NK-92 treated with Interleukin-12 subunit alpha and Interleukin-12 subunit beta, amount 100 ng/mL, for 24 hours (cell line): ENCODE measurements around the gene IL17RB.

Experiments used
- DNase-seq: peaks from one replicate; lab custom pipeline; 2025; lab: John Stamatoyannopoulos, UW

Gene IL17RB

DNA sequence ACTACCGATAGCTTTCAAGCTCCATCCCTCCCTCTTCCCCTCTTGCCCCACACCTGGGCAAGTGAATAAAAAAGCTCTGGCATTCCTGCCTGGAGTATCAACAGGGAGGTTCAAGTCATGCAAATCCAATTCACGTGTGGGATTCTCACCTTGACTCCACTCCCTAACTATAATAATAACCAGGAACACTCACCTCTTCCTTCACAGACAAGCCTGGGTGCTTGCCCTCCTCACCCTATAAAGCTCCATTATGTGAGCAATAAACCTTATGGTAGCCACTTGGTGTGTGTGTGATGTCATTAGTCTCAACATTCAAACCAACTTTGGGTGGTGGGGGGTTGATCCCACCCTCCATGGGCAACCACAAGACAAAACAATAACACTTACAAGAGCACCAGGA is 16.8 kb upstream of the IL17RB start:
- no peak for DNase-seq

DNA sequence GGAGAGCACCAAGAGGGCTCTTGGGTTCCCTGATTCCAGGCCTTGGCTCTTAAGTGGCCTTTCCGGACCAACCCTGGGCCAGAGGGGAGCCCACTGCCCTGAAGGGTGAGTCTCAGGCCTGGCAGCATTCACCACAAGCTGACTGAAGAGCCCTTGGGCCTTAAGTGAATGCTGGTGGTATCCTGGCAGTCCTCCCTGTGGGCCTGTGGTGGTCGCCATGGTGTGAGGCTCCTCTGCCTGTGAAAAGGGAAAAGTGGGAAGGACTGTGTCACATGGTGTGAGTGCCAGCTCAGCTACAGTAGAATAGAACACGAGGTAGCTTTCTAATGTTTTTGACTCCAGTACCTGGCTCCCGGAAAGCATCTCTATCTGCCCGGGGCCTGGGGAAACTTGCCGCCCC is 15.4 kb upstream of the IL17RB start:
- DNase-seq: no peak

DNA sequence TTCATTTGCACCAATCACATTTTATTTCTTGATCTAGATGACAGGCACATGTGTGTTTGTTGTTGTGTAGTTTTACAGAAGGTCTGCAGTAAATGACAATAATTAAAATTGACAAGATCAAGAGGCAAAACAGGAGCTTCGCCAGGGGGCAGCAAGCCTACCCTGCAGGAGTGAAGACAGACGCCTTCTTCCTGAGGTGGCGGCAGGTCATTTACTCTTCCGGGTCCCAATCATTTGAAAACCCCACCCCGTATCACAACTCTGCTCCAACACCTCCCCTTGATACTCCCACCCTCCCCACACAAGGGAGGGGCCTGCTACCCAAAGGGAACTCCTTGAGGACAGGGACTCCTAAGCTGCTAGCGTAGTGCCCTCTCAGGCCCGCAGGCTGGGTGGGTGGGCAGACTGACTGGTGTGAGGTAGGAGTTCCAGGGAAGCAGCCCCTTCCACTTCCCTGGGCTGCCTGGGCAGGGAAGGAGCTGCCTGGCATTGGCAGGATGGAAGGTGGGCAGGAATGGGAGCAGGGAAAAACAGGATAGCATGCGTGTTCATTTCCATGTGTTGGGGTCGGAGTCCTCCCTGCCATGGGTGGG is 13.2 kb upstream of the IL17RB start:
- no peak for DNase-seq

DNA sequence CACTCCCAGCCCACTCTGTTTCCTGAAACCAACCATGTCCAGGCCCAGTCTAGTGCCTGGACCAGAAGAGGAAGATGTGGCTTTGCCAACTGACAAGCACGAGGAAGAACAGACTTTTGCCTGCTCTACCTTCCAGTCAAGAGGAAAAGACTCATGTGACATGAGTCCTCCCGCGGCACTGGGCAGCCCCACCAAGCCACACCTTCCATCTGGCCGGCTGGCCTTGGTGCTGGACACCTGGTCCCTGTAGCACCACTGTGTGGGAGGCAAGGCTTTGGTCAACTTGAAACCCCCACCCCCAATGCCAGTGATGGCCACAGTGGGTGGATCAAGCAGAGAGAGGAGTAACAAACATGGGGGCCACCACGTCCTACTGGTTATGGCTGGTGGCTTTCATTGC is 12.7 kb upstream of the IL17RB start:
- DNase-seq: no peak

DNA sequence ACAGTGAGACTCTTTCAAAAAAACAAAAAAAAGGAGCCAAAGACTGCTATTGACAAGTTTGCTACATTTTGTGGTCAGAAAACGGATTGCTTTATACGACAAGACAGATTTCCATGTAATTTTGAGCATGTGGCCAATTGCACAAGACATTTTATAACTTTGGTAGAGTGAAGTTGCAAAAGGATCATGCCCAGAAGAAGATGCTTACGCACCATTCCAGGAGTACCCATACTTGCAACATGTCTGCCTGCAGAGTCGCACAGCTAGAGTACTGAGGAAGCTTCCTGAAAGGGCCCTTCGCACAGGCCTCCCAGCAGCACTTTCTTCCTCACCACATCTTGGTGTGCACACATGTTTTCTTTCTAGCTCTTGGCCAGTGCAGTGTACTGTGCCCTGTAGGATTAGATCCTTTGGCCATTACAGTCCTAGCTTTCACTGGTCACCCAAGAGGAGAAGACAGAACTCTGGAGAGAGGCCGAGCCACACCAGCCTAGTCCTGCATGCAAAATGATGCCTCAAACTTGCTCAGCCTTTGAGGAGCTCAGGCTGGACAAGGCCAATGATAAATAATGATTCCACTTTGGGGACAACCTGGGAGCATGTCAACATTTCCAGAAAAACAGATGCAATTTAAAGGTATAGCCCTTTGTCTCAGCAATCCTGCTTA is 11.8 kb upstream of the IL17RB start:
- no peak for DNase-seq

DNA sequence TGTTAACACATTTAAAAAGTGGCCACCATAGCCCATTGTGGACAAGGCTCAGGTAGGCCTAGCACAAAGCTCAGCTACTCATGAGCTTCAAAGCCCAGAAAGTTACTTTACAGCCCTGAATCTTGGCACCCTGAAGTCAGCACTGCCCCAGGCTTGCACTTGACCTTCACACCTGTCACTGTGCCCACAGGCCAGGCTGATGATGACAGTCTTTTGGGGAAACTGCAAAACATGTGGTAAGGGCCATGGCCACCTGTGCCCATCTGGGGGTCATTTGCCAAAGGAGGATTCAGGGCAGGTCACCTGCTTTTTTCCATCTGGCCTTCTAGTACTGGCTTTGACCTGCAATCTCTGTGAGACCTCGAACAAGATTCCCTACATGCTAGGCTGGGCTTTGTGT is 11.1 kb upstream of the IL17RB start:
- no peak for DNase-seq

DNA sequence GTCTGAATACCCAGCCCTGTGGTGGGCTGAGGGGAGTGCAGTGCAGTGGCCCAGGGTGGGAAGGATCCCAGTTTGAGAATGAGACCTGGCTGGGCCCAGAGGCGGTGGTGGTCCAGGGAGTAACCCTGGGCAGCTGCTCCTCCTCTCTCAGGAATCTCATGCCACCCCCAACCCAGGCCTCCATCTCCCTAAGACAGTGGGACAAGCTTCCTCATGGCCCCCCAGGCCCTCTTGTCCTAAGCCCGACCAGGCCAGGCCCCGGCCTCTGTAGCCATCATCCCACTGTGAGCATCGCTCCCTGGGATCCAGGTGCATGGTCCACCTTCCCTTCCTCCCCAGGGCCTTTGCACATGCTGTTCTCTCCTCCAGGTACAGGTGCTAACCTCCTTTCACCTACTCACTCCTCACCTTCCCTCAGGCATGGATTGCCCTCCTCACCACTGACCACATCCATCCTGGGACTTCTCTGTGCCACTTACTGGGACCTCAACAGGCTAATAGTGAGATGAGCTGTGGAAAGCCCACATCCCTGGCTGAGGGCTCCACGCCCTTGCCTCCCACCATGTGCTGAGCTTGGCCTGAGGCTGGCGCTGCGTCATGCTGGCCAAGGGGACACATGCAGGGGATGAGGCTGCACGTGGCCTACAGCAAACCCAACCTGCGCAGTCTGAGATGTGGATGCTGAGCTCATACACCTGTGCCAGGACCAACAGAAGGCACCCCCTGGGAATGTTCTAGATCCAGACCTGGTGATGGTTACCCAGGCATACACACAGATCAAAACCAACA is 10.1 kb upstream of the IL17RB start:
- no peak for DNase-seq

DNA sequence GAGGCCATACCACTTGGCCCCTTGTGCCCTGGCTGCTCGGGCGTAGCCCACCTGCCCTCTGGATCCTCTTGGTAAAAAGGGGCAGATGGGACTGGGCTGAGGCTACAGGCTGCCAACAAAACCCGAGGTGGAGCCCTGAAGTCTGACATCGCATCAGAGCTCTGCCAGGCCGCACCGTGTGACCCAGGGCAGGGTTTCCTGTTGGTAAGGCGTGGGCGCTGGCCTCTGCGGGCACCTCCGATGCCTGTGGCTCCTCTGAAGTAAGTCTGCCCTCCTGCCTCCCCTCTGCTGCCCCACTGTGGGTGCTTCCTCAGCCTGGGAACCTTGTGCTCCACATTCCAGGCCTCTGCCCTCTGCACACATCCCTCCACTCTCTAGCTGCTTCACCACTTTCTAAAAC is 9.0 kb upstream of the IL17RB start:
- DNase-seq: no peak

DNA sequence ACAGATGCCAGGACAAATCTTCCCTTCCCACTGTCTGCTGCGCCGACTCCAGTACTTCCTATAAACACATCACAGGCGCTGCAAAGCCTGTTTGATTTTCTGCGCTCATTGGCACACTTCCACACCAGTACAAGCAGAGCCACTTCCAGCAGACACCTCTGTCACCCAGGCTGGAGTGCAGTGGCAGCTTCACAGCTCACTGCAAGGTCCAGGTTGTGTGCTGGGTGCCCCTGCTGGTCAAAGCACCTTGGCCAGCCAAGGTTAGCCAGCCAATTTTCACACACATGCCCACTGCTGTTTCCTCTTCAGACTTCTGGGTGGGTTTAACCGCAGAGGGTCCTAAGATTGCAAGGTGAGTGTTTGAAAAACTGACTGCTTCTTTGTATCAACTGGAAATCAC is 5.1 kb upstream of the IL17RB start:
- no peak for DNase-seq

DNA sequence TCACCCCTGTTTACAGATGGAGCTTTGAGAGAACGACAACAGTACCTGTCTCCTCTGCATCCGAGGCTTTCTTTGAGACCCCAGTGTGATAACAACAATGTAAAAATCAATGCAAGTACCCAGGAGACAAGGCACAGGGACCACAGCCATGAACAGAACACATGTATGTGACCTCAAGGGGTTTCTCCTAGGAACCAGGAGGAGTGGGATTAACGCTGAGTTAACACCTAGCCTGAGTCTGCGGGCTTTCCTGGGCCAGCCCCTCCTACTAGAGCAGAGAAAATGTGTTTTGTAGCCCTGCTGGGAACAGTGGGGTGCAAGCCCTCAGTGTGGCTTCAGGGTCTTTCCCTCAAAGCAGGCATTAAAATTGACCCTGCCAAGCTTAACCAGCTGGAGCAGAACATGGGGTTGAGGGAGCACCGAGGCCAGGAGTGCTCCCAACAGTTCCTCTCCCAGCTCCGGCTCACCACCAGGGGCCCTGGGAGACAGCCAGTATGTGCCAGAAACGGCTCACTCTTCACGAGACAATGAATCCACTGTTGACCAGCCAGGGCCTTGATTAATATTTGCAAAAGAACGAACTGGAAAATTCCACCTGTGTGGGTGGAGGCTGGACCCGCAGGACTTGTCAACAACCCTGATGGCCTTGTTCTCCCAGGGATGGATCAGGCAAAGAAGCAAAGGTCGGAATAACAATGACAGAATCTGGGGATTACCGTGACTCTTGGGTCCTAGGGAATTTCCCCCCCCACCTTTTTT is 3.8 kb upstream of the IL17RB start:
- DNase-seq: no peak

DNA sequence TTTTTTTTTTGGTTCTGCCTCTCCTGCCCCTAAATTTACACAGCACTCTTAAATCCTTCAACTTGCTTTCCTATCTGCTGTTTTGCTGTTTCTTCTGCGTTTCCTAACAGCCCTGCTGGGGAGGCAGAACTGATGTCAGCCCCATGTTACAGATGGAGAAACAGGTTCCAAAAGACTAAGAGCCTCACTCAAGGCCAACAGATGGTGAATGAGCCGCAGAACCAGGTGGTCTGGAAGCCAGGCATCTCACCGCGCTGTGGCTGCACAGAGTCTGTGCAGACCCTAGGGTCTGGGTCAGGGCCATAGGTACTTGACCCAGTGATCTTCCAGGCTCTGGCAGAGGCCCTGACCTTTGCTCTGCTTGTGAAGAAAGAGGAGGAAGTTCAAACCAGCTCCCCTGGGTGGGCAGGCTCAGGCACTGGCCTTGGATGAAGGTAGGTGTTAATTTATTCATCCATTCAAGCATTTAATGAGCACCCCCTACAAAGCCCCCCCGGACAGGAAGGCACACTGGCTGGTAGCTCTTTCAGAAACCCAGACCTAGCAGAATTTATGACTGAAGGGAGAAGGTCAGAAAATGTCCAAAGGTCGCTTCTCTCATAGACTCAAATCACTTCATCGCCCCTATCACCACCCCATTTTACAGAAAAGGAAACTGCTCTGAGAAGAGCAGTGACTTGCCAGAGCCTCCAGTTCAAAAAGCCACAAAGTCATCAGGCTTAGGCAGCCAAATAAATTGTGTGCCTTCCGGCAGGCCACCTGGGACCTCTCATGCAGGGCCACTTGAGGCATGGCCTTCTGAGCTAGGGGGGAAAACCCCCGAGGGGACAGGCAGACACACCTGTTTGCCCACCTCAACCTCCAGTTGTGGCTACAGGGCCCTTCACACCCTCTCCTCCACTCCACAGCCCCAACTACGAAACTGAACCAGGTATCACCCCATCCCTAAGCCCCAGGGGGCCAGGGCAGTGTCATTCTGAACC is 2.9 kb upstream of the IL17RB start:
- no peak for DNase-seq

DNA sequence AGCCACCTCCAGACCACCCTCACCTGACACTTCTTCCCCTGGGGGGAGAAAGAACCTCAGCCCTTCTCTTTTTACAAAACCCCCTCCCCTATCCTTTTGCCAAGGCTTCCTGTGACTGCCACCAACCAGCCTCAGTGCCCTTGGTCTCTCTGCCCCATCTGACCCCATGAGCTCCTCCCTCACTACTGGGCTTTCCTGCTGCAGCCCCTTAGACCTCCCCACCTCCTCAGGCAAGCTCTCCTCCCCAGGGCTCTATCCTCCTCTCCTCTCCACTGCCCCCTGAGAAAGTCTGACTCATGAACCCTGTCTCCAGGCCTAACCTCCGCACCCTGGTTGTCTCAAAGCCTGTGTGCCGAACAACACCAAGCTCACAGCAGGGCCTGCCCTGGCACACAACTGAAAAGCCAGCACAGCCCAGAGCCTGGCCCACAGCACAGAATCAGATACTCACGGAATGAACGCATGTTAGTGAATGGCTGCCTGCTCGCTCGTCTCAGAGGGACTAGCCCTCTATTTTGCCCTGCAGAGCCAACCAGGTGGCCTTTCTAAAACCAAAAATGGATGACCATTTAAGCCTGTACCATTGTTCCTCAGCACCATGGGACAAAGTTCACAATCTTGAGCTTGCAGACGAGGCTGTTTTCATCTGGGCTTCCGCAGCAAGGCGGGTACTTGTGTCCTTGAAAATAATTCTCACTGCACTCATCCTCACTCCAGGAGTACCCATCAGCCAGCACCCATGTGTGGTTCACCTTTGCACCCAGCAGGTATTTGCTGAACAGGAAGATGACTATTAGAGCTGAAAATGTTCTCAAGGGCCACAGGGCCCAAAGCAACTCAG is 1.9 kb upstream of the IL17RB start:
- DNase-seq: no peak

DNA sequence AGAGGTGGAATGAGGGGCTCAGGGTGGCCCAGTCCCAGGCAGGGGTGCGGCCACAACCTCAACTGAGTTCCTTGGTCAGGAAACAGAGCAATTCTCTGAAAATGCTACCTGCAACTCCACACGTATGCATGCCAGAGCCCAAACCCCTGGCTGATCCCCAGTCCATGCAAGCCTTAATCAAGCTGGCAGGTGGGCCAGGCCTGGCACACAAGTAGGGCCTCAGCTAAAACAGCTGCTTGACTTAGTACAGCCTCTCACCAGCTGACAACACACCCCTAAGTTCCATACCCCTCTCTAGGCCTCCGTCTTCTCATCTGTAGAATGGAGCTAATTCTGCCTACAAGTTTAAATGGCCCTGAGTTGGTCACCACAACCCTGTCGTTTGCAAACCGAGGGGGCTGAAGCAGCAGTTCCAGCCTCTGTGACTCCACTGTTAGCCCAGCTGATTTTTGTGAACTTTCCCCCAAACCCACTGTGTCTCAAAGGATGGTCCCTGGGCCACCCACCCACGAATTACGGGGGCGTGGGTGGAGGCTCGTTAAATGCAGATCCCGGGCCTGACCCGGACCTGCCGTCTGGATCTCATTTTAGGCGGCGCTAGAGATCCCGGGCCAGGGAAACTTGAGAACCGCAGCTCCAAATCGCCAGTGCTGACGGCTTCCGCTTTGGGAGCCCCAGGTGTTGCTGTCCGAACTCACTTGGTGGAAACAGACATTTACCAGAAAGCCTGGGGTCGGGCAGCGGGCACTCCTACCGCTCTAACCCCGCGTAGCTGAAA is 1.1 kb upstream of the IL17RB start:
- no peak for DNase-seq

DNA sequence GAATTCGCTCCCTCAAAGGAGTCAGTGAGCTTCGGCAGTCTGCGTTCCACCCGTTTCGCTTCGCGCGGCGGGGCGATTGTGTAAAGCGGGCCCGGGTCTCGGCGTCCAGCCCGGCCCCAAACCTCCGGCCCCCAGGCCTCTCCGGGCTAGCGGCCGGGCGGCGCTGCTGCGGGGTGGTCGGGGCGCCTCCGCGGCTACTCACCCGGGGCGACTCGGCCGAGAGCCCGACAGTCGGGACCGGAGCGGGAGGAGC is 561 bp upstream of the IL17RB start:
- DNase-seq: no peak

DNA sequence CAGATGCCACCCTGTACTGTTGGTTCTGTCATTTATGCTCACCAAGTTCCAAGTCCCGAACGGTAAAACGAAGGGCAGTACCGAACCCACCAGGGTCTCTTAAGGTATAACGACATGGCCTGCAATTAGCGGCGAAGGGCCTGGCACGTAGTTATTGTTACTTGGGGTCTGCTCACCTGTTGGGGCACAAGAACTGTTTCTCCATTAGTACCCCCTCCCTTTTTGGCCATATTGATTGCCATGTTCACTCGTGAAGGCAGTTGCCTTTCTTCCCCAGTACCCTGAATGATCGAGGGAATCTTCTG is 435 bp downstream of the IL17RB start:
- no peak for DNase-seq

DNA sequence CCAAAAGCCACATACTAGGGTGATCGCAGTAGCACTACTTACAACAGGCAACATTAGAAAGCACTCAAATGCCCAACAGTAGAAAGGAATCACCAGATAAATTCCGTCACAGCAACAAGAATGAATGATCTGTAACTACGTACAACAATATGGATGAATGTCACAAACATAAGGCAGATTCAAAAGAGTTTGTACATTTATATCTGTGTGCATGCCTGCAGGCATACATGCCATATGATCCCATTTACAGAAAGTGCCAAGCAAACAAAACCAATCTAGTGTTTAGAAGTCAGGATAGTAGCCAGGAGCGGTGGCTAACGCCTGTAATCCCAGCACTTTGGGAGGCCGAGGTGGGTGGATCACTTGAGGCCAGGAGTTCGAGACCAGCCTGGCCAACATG is 3.5 kb downstream of the IL17RB start:
- no peak for DNase-seq

DNA sequence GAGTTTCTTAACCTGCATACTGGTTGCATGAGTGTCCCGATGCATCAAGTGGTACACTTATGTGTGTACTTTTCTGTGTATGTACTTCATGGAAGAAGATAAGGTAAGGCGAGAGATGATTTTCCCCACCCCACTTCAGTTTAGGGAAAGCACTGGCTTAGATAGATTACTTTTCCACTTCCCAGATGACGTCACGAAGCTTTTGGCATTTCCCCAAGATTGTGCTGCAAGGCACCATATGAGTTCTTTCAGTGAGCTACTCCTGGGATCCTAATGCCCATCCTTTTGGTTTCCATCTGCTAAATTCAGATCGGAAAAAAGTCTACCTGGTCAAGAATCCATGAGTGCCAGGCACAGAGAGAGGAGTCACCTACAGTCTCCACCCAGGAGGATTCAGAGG is 4.5 kb downstream of the IL17RB start:
- no peak for DNase-seq

DNA sequence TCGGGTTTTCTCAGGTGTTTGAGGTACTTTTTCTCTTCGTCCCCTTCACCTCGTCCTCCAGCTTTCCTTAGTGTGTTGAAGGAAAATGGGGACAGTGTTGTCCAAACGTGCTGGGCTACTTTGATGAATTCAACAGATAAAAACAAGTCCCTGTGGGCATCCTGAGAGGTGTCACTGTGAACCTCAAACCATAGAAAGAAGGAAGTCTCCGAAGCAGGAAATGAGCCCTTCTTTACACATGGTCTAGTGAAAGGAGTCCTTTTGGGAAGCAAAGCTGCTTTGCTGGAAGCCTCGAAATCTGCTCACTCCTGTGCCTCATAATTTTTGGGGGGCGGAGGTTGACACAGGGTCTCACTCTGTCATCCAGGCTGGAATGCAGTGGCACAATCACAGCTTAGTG is 10.6 kb downstream of the IL17RB start:
- no peak for DNase-seq

DNA sequence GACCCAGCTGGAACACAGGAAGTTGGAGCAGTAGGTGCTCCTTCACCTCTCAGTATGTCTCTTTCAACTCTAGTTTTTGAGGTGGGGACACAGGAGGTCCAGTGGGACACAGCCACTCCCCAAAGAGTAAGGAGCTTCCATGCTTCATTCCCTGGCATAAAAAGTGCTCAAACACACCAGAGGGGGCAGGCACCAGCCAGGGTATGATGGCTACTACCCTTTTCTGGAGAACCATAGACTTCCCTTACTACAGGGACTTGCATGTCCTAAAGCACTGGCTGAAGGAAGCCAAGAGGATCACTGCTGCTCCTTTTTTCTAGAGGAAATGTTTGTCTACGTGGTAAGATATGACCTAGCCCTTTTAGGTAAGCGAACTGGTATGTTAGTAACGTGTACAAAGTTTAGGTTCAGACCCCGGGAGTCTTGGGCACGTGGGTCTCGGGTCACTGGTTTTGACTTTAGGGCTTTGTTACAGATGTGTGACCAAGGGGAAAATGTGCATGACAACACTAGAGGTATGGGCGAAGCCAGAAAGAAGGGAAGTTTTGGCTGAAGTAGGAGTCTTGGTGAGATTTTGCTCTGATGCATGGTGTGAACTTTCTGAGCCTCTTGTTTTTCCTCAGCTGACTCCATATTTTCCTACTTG is 11.9 kb downstream of the IL17RB start:
- no peak for DNase-seq

DNA sequence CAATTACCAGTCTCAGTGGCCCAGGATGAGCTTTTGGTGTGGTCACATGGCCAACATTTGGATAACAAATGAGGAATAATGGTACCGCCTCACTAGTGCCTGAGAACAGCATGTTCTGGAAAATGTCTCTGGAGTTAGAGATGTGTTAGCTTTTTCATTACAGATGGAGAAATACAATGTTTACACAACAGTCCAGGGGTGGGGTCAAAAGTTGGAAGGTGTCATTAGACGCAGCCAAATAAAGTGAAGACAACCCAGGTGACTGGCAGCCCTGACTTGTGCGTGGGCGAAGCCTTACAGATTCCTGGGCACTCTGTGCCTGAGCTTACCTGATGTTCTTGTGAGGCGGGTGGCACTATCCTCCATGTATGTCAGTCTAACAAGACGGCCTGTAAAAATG is 12.8 kb downstream of the IL17RB start:
- DNase-seq: no peak
